ENCODE data around the gene RPS19BP1.

The RPS19BP1 gene

GRCh38 chr22:39547587-39547947 is 15.0 kb upstream of the RPS19BP1 start:
- H3K9me3 ChIP-seq (ENCODE audit: insufficient read depth, low read length, severe bottlenecking) = no peaks in the 10 kb centered on the region
- DNase-seq (no peak), ATAC-seq (ENCODE audit: insufficient read depth, low read depth) (no peak)
- H3K9ac ChIP-seq (ENCODE audit: low read depth, low read length) = no peak overlapping the region
- H3K27me3 ChIP-seq (ENCODE audit: insufficient read depth, low read length, poor library complexity) = peaks cover 5% of the 10 kb centered on the region
- H3K36me3 ChIP-seq (ENCODE audit: insufficient read depth, low read length) = no peaks in the 10 kb centered on the region
- no peak overlapping the region for H3K27ac ChIP-seq (ENCODE audit: low read length)
- H3K4me3 ChIP-seq (ENCODE audit: low read depth in 1 of 2, low read length in 2 of 2) = no peak overlapping the region
- no peaks in the 10 kb centered on the region; the same call in 1 of the 2 replicates for H3K4me1 ChIP-seq (ENCODE audit: insufficient read depth, low read length)
- no peak for TF ChIP-seq EZH2 (IDR thresholded peaks at IDR 0.05; ENCODE audit: borderline replicate concordance, low read depth, low read length, severe bottlenecking)
- TF ChIP-seq CTCF (IDR thresholded peaks at IDR 0.05; ENCODE audit: borderline replicate concordance, extremely low read depth, low read length, poor library complexity, severe bottlenecking) = no peak
- no peak overlapping the region for H3K4me2 ChIP-seq (ENCODE audit: insufficient read depth, low read length)
- H4K20me1 ChIP-seq (ENCODE audit: insufficient read depth, low read length) = peaks cover 10% of the 10 kb centered on the region; the same call in 1 of the 2 replicates
- no peak overlapping the region for H2AFZ ChIP-seq (ENCODE audit: low read depth, low read length)
- no peaks in the 10 kb centered on the region for H3K79me2 ChIP-seq (ENCODE audit: insufficient read depth, low read length)

- no peak for DNase-seq
- Histone ChIP-seq H3K4me3 (ENCODE audit: low read depth in 1 of 2, low read length in 2 of 2) (no peak overlapping the region), H3K36me3 (ENCODE audit: insufficient read depth, low read length) (no peaks in the 10 kb centered on the region), H4K20me1 (ENCODE audit: insufficient read depth, low read length) (peaks cover 10% of the 10 kb centered on the region; the same call in 1 of the 2 replicates), H3K4me1 (ENCODE audit: insufficient read depth, low read length) (no peaks in the 10 kb centered on the region; the same call in 1 of the 2 replicates), H2AFZ (ENCODE audit: low read depth, low read length) (no peak overlapping the region), H3K27ac (ENCODE audit: low read length) (no peak overlapping the region), H3K27me3 (ENCODE audit: insufficient read depth, low read length, poor library complexity) (peaks cover 5% of the 10 kb centered on the region), H3K9ac (ENCODE audit: low read depth, low read length) (no peak overlapping the region), H3K79me2 (ENCODE audit: insufficient read depth, low read length) (no peaks in the 10 kb centered on the region), H3K9me3 (ENCODE audit: insufficient read depth, low read length, severe bottlenecking) (no peaks in the 10 kb centered on the region), H3K4me2 (ENCODE audit: insufficient read depth, low read length) (no peak overlapping the region)
- TF ChIP-seq CTCF (IDR thresholded peaks at IDR 0.05; ENCODE audit: borderline replicate concordance, extremely low read depth, low read length, poor library complexity, severe bottlenecking) (no peak), EZH2 (IDR thresholded peaks at IDR 0.05; ENCODE audit: borderline replicate concordance, low read depth, low read length, severe bottlenecking) (no peak)
- no peak for ATAC-seq (ENCODE audit: insufficient read depth, low read depth)
Measured at GRCh38 chr22:39546889-39547586, 14.5 kb upstream of the RPS19BP1 start.

GRCh38 chr22:39545386-39546365 is 13.1 kb upstream of the RPS19BP1 start:
- Histone ChIP-seq H2AFZ (ENCODE audit: low read depth, low read length) (no peak overlapping the region), H3K4me2 (ENCODE audit: insufficient read depth, low read length) (no peak overlapping the region), H3K36me3 (ENCODE audit: insufficient read depth, low read length) (no peaks in the 10 kb centered on the region), H3K79me2 (ENCODE audit: insufficient read depth, low read length) (no peaks in the 10 kb centered on the region), H3K4me3 (ENCODE audit: low read depth in 1 of 2, low read length in 2 of 2) (no peak overlapping the region), H3K27me3 (ENCODE audit: insufficient read depth, low read length, poor library complexity) (peaks cover 5% of the 10 kb centered on the region), H3K27ac (ENCODE audit: low read length) (no peak overlapping the region), H3K9ac (ENCODE audit: low read depth, low read length) (no peak overlapping the region), H3K4me1 (ENCODE audit: insufficient read depth, low read length) (no peaks in the 10 kb centered on the region; the same call in 1 of the 2 replicates), H3K9me3 (ENCODE audit: insufficient read depth, low read length, severe bottlenecking) (no peaks in the 10 kb centered on the region), H4K20me1 (ENCODE audit: insufficient read depth, low read length) (peaks cover 10% of the 10 kb centered on the region; the same call in 1 of the 2 replicates)
- ATAC-seq (ENCODE audit: insufficient read depth, low read depth) (peak; percentile 93), DNase-seq (peak; percentile 68)
- TF ChIP-seq EZH2 (IDR thresholded peaks at IDR 0.05; ENCODE audit: borderline replicate concordance, low read depth, low read length, severe bottlenecking) (no peak), CTCF (IDR thresholded peaks at IDR 0.05; ENCODE audit: borderline replicate concordance, extremely low read depth, low read length, poor library complexity, severe bottlenecking) (no peak)

Data from DND-41 (cell line).